CD4-positive, alpha-beta T cell treated with Interleukin-1 beta for 1 hour (primary cell): Measurements from ENCODE around the gene SPRY4.
"Not testable (repeated sequence)": the region's sequence is repeated elsewhere in the genome, so short reads cannot be mapped to it uniquely, and the experiment has no call there.

Experiments used
- DNase-seq, 2 donors: peaks; one replicate each; pipeline ENCODE4 v3.0.0-alpha.2; 2020 to 2022

The SPRY4 gene

DNA sequence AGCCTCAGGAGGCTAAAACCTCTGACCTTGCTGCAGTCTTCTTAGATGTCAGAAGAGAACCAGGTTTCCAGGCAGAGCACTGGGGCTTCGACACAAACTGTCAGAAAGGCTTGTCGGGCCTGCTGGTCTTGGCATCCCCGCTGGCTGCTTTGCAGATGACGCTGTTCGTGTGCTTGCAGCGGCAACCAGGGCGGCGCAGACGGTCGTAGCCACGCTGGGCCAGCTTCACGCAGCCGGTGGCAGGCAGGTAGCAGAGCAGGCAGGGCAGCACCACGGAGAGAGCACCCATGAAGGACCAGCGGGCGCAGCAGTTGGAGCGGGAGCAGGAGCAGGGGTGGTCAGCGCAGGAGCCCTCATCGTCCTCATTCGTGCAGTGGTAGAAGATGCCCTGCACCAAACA is 10.7 kb downstream of the SPRY4 start:
- no peak for DNase-seq

DNA sequence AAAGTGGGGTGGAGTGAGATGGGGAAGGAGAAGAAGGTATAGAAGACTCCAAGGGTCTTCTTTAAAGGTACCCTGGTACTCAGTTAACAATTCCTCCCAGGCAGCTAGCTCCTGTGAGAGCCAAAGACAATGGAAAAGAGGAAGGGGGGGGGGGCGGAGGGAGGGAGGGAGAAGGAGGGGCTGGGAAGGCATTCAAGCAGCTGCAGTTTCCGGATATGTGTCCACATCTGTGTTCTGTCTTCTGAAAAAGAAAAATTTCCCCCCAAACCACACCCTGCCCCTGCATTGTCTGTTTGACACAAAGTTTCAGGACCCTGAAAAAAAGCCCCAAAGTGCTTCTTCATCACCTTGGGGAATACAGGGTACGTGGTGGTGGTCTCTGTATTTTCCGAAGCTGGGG is 11.1 kb downstream of the SPRY4 start:
- DNase-seq: no peak

DNA sequence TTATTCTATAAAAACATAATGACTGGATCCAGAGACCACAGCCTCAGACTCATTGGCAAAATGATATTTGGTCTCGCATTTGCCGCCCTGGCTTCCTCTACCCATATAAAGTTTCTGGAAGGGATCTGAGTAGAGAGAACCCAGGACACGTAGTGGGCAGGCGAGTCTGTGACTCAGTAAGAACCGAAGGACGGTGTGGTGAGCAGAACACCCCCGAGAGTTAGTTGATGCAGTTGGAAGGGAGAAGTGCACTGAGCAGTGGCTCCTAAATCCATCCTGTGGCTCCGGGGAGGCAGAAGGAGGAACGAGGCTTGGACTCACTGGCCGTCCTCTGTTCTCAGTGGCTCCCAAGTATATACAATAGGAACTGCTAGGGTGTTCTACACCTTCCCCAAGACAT is 11.5 kb downstream of the SPRY4 start:
- DNase-seq: no peak

GRCh38 chr5:142312399-142312798 is 12.4 kb downstream of the SPRY4 start:
- no peak for DNase-seq

GRCh38 chr5:142311725-142312124 is 13.1 kb downstream of the SPRY4 start:
- no peak for DNase-seq

GRCh38 chr5:142310803-142311202 is 14.0 kb downstream of the SPRY4 start:
- no peak for DNase-seq

GRCh38 chr5:142309747-142310318 is 15.0 kb downstream of the SPRY4 start:
- no peak for DNase-seq

DNA sequence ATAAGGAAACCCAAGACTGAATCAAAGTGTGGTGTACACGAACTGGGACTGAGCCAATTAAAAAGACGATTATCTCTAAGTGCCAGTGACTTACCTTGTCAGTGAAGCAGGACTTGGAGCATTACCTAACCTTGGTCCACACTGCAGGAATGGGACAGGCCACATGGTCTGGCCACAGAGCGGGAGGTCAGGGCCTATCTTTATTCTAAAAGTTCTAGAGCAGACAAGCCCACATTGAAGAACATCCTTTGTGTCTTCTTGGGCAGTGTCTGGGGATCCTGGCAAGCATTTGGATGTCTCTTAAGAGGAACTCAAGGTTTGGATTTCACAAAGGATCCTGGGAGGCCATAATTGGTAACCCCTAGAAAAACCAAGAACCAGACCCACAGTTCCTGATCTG is 16.5 kb downstream of the SPRY4 start:
- DNase-seq: no peak

DNA sequence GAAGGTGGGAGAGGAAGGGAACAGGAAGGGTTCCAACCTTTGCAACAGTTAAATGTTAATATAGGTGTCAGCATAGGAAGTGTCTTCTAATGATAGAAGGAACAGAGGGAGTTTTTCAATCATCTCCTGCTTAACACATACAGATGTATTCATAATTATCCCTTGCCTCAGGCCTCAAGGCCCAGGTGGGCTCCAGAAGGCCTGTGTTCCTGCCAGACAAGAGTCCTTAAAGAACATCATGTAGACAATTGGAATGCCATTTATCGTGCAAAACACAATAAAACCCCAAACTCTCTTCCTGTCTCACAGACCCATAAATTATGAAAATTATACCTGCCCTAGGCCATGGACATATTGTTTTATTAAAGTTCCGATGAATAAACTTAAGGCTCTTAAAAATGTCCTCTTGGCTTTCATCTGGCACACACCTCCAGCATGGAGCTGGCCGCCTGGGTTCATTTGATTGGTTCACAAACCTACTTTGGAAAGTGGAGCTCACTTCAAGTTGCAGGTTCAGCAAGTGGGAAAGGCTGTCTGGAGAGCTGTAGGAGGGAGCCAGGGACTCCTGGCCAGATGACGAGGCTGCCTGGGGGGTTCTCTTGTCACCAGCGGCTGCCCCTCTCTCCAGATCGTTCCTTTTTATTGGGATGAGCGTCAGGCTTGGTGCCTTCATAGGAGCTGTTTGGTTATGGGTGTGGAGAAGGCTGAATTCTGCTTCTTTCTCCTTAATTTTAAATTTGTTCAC is 17.5 kb downstream of the SPRY4 start:
- no peak for DNase-seq

- DNase-seq: no peak
Measured at GRCh38 chr5:142306077-142306502, 18.7 kb downstream of the SPRY4 start.

DNA sequence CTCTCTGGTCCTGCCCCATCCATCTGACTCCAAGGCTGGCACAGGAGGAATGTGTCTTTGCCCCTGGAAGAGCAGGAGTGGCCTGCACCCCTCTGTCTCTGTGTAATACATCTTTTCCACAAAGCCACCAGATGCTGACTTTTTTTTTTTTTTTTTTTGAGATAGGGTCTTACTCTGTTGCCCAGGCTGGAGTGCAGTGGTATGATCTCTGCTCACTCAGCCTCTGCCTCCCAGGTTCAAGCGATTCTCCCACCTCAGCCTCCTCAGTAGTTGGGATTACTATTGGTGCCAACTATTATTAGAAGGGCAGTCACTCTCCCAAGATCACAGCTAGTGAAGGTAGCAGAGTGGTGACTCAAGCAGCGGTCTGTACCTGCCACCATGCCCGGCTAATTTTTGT is 19.6 kb downstream of the SPRY4 start:
- no peak for DNase-seq

GRCh38 chr5:142304013-142304701 is 20.7 kb downstream of the SPRY4 start:
- no peak for DNase-seq

- DNase-seq: no peak
Measured at GRCh38 chr5:142303565-142303964, 21.3 kb downstream of the SPRY4 start.

DNA sequence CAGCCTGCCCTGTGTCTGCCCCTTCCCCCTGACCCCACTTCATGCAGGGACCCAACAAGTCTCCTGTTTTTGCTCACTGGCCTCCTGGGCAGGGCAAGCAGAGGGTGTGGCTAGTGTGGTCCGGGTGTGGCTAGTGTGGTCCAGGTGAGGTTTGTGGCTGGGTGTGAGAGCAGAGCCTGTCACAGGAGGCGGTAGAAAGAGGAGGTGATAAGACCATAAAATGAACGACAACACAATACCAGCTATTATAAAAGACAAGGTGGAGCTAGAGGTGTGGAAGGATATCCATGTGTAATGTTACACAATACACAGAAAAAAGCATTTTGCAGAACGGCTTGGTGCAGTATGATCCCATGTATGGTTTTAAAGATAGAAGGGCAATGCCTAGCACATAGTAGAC is 23.3 kb downstream of the SPRY4 start:
- no peak for DNase-seq

- no peak for DNase-seq
Measured at GRCh38 chr5:142300677-142301076, 24.1 kb downstream of the SPRY4 start.

- no peak for DNase-seq
Measured at GRCh38 chr5:142298789-142299188, 26.0 kb downstream of the SPRY4 start.

- not testable (repeated sequence) for DNase-seq
Measured at GRCh38 chr5:142297786-142298185, 27.0 kb downstream of the SPRY4 start.

- no peak for DNase-seq
Measured at GRCh38 chr5:142296914-142297417, 27.9 kb downstream of the SPRY4 start.

GRCh38 chr5:142295960-142296860 is 28.6 kb downstream of the SPRY4 start:
- DNase-seq: no peak

GRCh38 chr5:142295084-142295758 is 29.6 kb downstream of the SPRY4 start:
- no peak for DNase-seq

- no peak for DNase-seq
Measured at GRCh38 chr5:142293486-142293885, 31.3 kb downstream of the SPRY4 start.

DNA sequence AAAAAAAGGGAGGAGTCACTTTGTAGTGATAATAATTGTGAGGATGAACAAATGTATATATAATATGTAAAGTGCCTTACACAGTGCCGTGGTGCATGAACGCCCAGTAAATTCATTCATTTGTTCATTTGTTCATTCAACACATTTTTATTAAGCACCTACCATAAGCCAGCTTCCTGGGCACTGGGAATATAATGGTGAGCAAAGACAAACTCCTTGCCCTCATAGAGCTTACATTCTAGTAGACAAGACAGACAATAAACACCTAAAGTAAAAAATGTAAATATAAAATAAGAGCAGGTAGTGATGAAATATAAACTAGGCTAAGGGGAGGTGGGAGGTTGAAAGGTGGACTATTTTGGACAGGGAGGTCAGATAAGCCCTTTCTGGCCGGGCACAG is 32.0 kb downstream of the SPRY4 start:
- no peak for DNase-seq
